SK-N-SH (cell line): ENCODE measurements around the gene MS4A8. TPM values are rescaled to one million over a fixed set of nuclear protein-coding genes. Genes with fewer than 3 reads are reported as not detected.

ENCODE experiments used
- CTCF ChIA-PET: fragments of 300-600, 350-600 bp; formaldehyde crosslinking; extraction: SDS; loops from one replicate; lab custom pipeline; 2021; lab: Yijun Ruan, JAX
- POLR2A ChIA-PET: fragments of 350-600 bp; sonication (Branson Sonifier 250); formaldehyde crosslinking; extraction: SDS; loops from one replicate; lab custom pipeline; 2020; ENCODE audit warnings: antibody characterized with exemption, inconsistent platforms; lab: Yijun Ruan, JAX
- DNase-seq: peaks from one replicate; pipeline ENCODE4 v3.0.0; 2012
- H2AFZ ChIP-seq: fragments of 200-600 bp; sonication (generic); 2 replicates; pipeline ENCODE4 v1.8.1; 2016; ENCODE audit warnings: antibody characterized with exemption, mild to moderate bottlenecking, low read depth
- H3F3A ChIP-seq: fragments of 200-600 bp; sonication (generic); replicated peaks from 2 replicates; pipeline ENCODE3; 2016; ENCODE audit warnings: antibody characterized with exemption, mild to moderate bottlenecking; ENCODE audit not compliant: insufficient read depth
- H3K27ac ChIP-seq, 2 experiments: fragments of 200-500 bp in 1 of 2; fragments of 200-600 bp in 1 of 2; sonication (Bioruptor generic) in 1 of 2; sonication (generic), shearing (Covaris generic) in 1 of 2; 2 replicates each; pipeline versions ENCODE4 v1.5.1 to v1.6.1; 2014 to 2016; ENCODE audit warnings: low read depth in 2 of 2, inconsistent platforms in 1 of 2, low read length in 1 of 2, mild to moderate bottlenecking in 1 of 2, mixed read lengths in 1 of 2
- H3K27me3 ChIP-seq: fragments of 200-600 bp; sonication (generic), shearing (Covaris generic); 2 replicates; pipeline ENCODE4 v1.6.1; 2016; ENCODE audit warnings: mixed run types; ENCODE audit not compliant: insufficient read depth
- H3K36me3 ChIP-seq, 2 experiments: fragments of 200-500 bp in 1 of 2; fragments of 200-600 bp in 1 of 2; sonication (Bioruptor generic) in 1 of 2; sonication (generic) in 1 of 2; replicated peaks in 1 of 2; 2 replicates each; pipeline versions ENCODE3 to v1.5.1; 2014 to 2016; ENCODE audit warnings: low read length in 1 of 2, mild to moderate bottlenecking in 1 of 2; ENCODE audit not compliant: insufficient read depth in 2 of 2, control insufficient read depth in 1 of 2
- H3K4me1 ChIP-seq, 2 experiments: fragments of 200-500 bp in 1 of 2; fragments of 200-600 bp in 1 of 2; sonication (Bioruptor generic) in 1 of 2; sonication (generic), shearing (Covaris generic) in 1 of 2; 2 replicates each; pipeline versions ENCODE4 v1.5.1 to v1.6.1; 2014 to 2016; ENCODE audit warnings: low read depth in 1 of 2, low read length in 1 of 2, mixed run types in 1 of 2; ENCODE audit not compliant: insufficient read depth in 2 of 2, control insufficient read depth in 1 of 2
- H3K4me2 ChIP-seq: fragments of 200-600 bp; sonication (generic), shearing (Covaris generic); 2 replicates; pipeline ENCODE4 v1.6.1; 2017; ENCODE audit warnings: mixed run types
- H3K4me3 ChIP-seq, 2 experiments: fragments of 200-500 bp in 1 of 2; fragments of 200-600 bp in 1 of 2; sonication (Bioruptor generic) in 1 of 2; sonication (generic), shearing (Covaris generic) in 1 of 2; 2 replicates each; pipeline versions ENCODE4 v1.5.1 to v1.8.1; 2014 to 2016; ENCODE audit warnings: low read depth in 2 of 2, inconsistent platforms in 1 of 2, low read length in 1 of 2, mild to moderate bottlenecking in 1 of 2, mixed read lengths in 1 of 2, moderate library complexity in 1 of 2
- H3K79me2 ChIP-seq: fragments of 200-600 bp; sonication (generic); 2 replicates; pipeline ENCODE4 v1.8.1; 2017; ENCODE audit warnings: mild to moderate bottlenecking; ENCODE audit not compliant: insufficient read depth
- H3K9ac ChIP-seq: fragments of 200-600 bp; sonication (generic); 2 replicates; pipeline ENCODE4 v1.6.1; 2017; ENCODE audit warnings: mixed run types
- H3K9me2 ChIP-seq: fragments of 200-600 bp; sonication (generic); 2 replicates; pipeline ENCODE4 v1.6.1; 2017; ENCODE audit warnings: mixed run types
- H3K9me3 ChIP-seq: fragments of 200-600 bp; sonication (generic); 2 replicates; pipeline ENCODE4 v1.6.1; 2017; ENCODE audit warnings: mixed run types, mild to moderate bottlenecking, moderate library complexity
- H4K20me1 ChIP-seq: fragments of 200-600 bp; sonication (generic); 2 replicates; pipeline ENCODE4 v1.6.1; 2017; ENCODE audit warnings: mild to moderate bottlenecking, mixed run types; ENCODE audit not compliant: insufficient read depth
- CTCF ChIP-seq: fragments of 200-600 bp; sonication (generic); IDR thresholded peaks from 2 replicates; pipeline ENCODE4 v1.6.1; 2017; ENCODE audit warnings: antibody characterized with exemption, mild to moderate bottlenecking, moderate library complexity
- EP300 ChIP-seq, 2 experiments: IDR thresholded peaks; 2 replicates each; pipeline versions ENCODE4 v1.4.0 to v1.6.1; 2012; ENCODE audit warnings: borderline replicate concordance in 1 of 2, low read depth in 1 of 2, low read length in 1 of 2
- EZH2phosphoT487 ChIP-seq: fragments of 200-600 bp; sonication (generic); IDR thresholded peaks from 2 replicates; pipeline ENCODE4 v1.6.1; 2017; ENCODE audit warnings: low read depth, mixed run types, mild to moderate bottlenecking, antibody characterized with exemption, moderate library complexity, borderline replicate concordance
- FOSL2 ChIP-seq: IDR thresholded peaks from 2 replicates; pipeline ENCODE4 v1.4.0; 2012; ENCODE audit warnings: low read depth, mild to moderate bottlenecking, moderate library complexity, borderline replicate concordance
- FOXJ3 ChIP-seq: sonication (generic); formaldehyde crosslinking; IDR thresholded peaks from 2 replicates; pipeline ENCODE4 v1.5.1; 2020; ENCODE audit warnings: mild to moderate bottlenecking, missing genetic modification reagents
- GABPA ChIP-seq: IDR thresholded peaks from 2 replicates; pipeline ENCODE4 v1.4.0; 2012; ENCODE audit warnings: low read depth, mild to moderate bottlenecking
- JUND ChIP-seq: IDR thresholded peaks from 2 replicates; pipeline ENCODE4 v1.4.0; 2012
- MAX ChIP-seq: IDR thresholded peaks from 2 replicates; pipeline ENCODE4 v1.4.0; 2012; ENCODE audit warnings: low read depth
- NFIC ChIP-seq: IDR thresholded peaks from 2 replicates; pipeline ENCODE4 v1.4.0; 2012; ENCODE audit warnings: borderline replicate concordance
- NRF1 ChIP-seq: IDR thresholded peaks from 2 replicates; pipeline ENCODE4 v1.6.1; 2012; ENCODE audit warnings: low read depth, mild to moderate bottlenecking, low read length
- PBX3 ChIP-seq: IDR thresholded peaks from 2 replicates; pipeline ENCODE4; 2012
- POLR2AphosphoS5 ChIP-seq: IDR thresholded peaks from 2 replicates; pipeline ENCODE4 v1.6.1; 2012; ENCODE audit warnings: low read depth, low read length
- RAD21 ChIP-seq: IDR thresholded peaks from 2 replicates; pipeline ENCODE4 v1.6.1; 2012; ENCODE audit warnings: mild to moderate bottlenecking, low read length
- REST ChIP-seq: IDR thresholded peaks from 2 replicates; pipeline ENCODE4 v1.6.1; 2012; ENCODE audit warnings: mild to moderate bottlenecking, low read depth, low read length, moderate library complexity
- TAF1 ChIP-seq: IDR thresholded peaks from 2 replicates; pipeline ENCODE4 v1.6.1; 2012; ENCODE audit warnings: low read depth, mild to moderate bottlenecking, low read length, moderate library complexity, borderline replicate concordance
- TEAD4 ChIP-seq: IDR thresholded peaks from 2 replicates; pipeline ENCODE4 v1.4.0; 2012; ENCODE audit warnings: mild to moderate bottlenecking, borderline replicate concordance; ENCODE audit not compliant: insufficient read depth
- USF1 ChIP-seq: IDR thresholded peaks from 2 replicates; pipeline ENCODE4 v1.4.0; 2012; ENCODE audit warnings: low read depth, borderline replicate concordance
- USF2 ChIP-seq: fragments of 150-350 bp; IDR thresholded peaks from 2 replicates; pipeline ENCODE4 v1.6.1; 2017; ENCODE audit warnings: antibody characterized with exemption, low read length, low read depth, borderline replicate concordance
- YY1 ChIP-seq: IDR thresholded peaks from 2 replicates; pipeline ENCODE4 v1.4.0; 2012; ENCODE audit warnings: low read depth, mild to moderate bottlenecking
- WGBS: methylation state at CpG from one replicate; pipeline ENCODE4 v1.1.6; 2017; ENCODE audit warnings: low lambda C conversion rate; 5-methylcytosine and 5-hydroxymethylcytosine counted together
- polyA plus RNA-seq, 3 experiments: library from polyadenylated mRNA; depleted of rRNA; stranded (reverse); fragments of >200 nt; gene quantifications; 2 replicates each; pipeline ENCODE4 v1.2.3, GENCODE V29; 2012

Gene MS4A8
- polyA plus RNA-seq, 1 of the 3 experiments (the other 2 are of a cell fraction), result not detected

GRCh38 chr11:60718524-60719316 is 19.3 kb downstream of the MS4A8 start:
- under 1% methylated on average over 6 of the region's 10 CpGs for WGBS
- Histone ChIP-seq H3K36me3 (no peaks in the 10 kb centered on the region), H4K20me1 (no peaks in the 10 kb centered on the region), H2AFZ (no peak overlapping the region), H3K79me2 (no peaks in the 10 kb centered on the region), H3K27me3 (peaks cover 45% of the 10 kb centered on the region), H3K4me3 (no peak overlapping the region), H3K27ac (no peak overlapping the region), H3K4me2 (no peak overlapping the region), H3K9ac (no peak overlapping the region), H3F3A (no peaks in the 10 kb centered on the region), H3K9me3 (no peaks in the 10 kb centered on the region), H3K4me1 (no peaks in the 10 kb centered on the region), H3K9me2 (no peaks in the 10 kb centered on the region)
- no peak for DNase-seq
- TF ChIP-seq CTCF (no peak), FOXJ3 (CRISPR knock-in tag) (no peak), POLR2AphosphoS5 (no peak), GABPA (no peak), FOSL2 (no peak), TAF1 (no peak), EP300 (IDR thresholded peaks at IDR 0.05; ENCODE audit: borderline replicate concordance in 1 of 2, low read depth in 1 of 2, low read length in 1 of 2) (no peak), NRF1 (no peak), JUND (no peak)
- ChIA-PET POLR2A (no interaction called here), CTCF (no interaction called here)

- no peaks in the 10 kb centered on the region for H3K79me2 ChIP-seq
- no peak overlapping the region for H3K4me3 ChIP-seq
- H3K4me2 ChIP-seq, result no peak overlapping the region
- DNase-seq, result no peak
- H3K27me3 ChIP-seq, result peaks cover 46% of the 10 kb centered on the region
- H3F3A ChIP-seq, result no peaks in the 10 kb centered on the region
- no peaks in the 10 kb centered on the region for H3K36me3 ChIP-seq
- ChIA-PET CTCF (no interaction called here), POLR2A (no interaction called here)
- H3K9me2 ChIP-seq, result no peaks in the 10 kb centered on the region
- WGBS, result 13% methylated on average over 4 of the region's 4 CpGs
- H2AFZ ChIP-seq, result no peak overlapping the region
- no peaks in the 10 kb centered on the region for H4K20me1 ChIP-seq
- H3K9me3 ChIP-seq, result no peaks in the 10 kb centered on the region
- no peak overlapping the region for H3K9ac ChIP-seq
- H3K27ac ChIP-seq, result no peak overlapping the region
- no peaks in the 10 kb centered on the region for H3K4me1 ChIP-seq
- TF ChIP-seq EZH2phosphoT487 (no peak), JUND (no peak), MAX (no peak), USF1 (no peak), USF2 (no peak), YY1 (no peak), RAD21 (no peak), PBX3 (no peak), REST (no peak), TEAD4 (no peak), NFIC (no peak)
Observed at GRCh38 chr11:60719391-60719790, 20.0 kb downstream of the MS4A8 start.
